Astrocyte (in vitro differentiated cells and primary cell): Measurements from ENCODE around the gene LAMB4. TPM values are rescaled to one million over a fixed set of nuclear protein-coding genes. Genes with fewer than 3 reads are reported as not detected.

Source experiments
- DNase-seq: peaks from one replicate; pipeline ENCODE4 v3.0.0-alpha.2; 2010; ENCODE audit warnings: low read depth
- FAIRE-seq: peaks from 2 replicates; lab custom pipeline; 2011; peaks lifted over from hg19 to GRCh38; lab: Jason Lieb, UNC
- H2AFZ ChIP-seq: 2 replicates; pipeline ENCODE4 v1.6.0; 2012; ENCODE audit warnings: low read depth, low read length, inconsistent platforms
- H3K27ac ChIP-seq: 2 replicates; pipeline ENCODE4 v1.5.1; 2011; ENCODE audit warnings: low read depth, low read length, inconsistent platforms
- H3K27me3 ChIP-seq: 2 replicates; pipeline ENCODE4 v1.6.0; 2011; ENCODE audit warnings: low read length, inconsistent platforms; ENCODE audit not compliant: insufficient read depth
- H3K36me3 ChIP-seq: 2 replicates; pipeline ENCODE4 v1.5.1; 2011; ENCODE audit warnings: low read length, inconsistent platforms; ENCODE audit not compliant: insufficient read depth
- H3K4me1 ChIP-seq: 2 replicates; pipeline ENCODE4 v1.5.1; 2011; ENCODE audit warnings: low read length, inconsistent platforms; ENCODE audit not compliant: insufficient read depth
- H3K4me2 ChIP-seq: 2 replicates; pipeline ENCODE4 v1.6.0; 2012; ENCODE audit warnings: low read length, inconsistent platforms
- H3K4me3 ChIP-seq: 2 replicates; pipeline ENCODE4 v1.5.1; 2011; ENCODE audit warnings: low read depth, mild to moderate bottlenecking, low read length, inconsistent platforms; ENCODE audit not compliant: insufficient read depth
- H3K79me2 ChIP-seq: 2 replicates; pipeline ENCODE4 v1.6.0; 2012; ENCODE audit warnings: mild to moderate bottlenecking, low read length, inconsistent platforms; ENCODE audit not compliant: insufficient read depth
- H3K9ac ChIP-seq: 2 replicates; pipeline ENCODE4 v1.6.0; 2012; ENCODE audit warnings: mild to moderate bottlenecking, low read length, inconsistent platforms
- H3K9me3 ChIP-seq: 2 replicates; pipeline ENCODE4 v1.5.1; 2012; ENCODE audit warnings: low read depth, mild to moderate bottlenecking, low read length, inconsistent platforms; ENCODE audit not compliant: insufficient read depth
- H4K20me1 ChIP-seq: 2 replicates; pipeline ENCODE4 v1.6.0; 2012; ENCODE audit warnings: low read length, inconsistent platforms; ENCODE audit not compliant: insufficient read depth
- H3K27ac Mint-ChIP-seq: one replicate; pipeline ENCODE4 v1.8.0; 2021; ENCODE audit warnings: mild to moderate bottlenecking, mixed read lengths; ENCODE audit not compliant: unreplicated experiment
- H3K27me3 Mint-ChIP-seq: one replicate; pipeline ENCODE4 v1.8.0; 2021; ENCODE audit warnings: low read depth, mixed read lengths; ENCODE audit not compliant: unreplicated experiment
- H3K36me3 Mint-ChIP-seq: one replicate; pipeline ENCODE4 v1.8.0; 2021; ENCODE audit warnings: low read depth, mixed read lengths; ENCODE audit not compliant: unreplicated experiment
- H3K4me1 Mint-ChIP-seq: one replicate; pipeline ENCODE4 v1.8.0; 2021; ENCODE audit warnings: low read depth, mixed read lengths; ENCODE audit not compliant: unreplicated experiment
- H3K4me3 Mint-ChIP-seq: one replicate; pipeline ENCODE4 v1.8.0; 2021; ENCODE audit warnings: mild to moderate bottlenecking, moderate library complexity, mixed read lengths; ENCODE audit not compliant: unreplicated experiment
- H3K9me3 Mint-ChIP-seq: one replicate; pipeline ENCODE4 v1.8.0; 2021; ENCODE audit warnings: mild to moderate bottlenecking, mixed read lengths; ENCODE audit not compliant: unreplicated experiment
- CTCF ChIP-seq: IDR thresholded peaks from 2 replicates; pipeline ENCODE4 v1.5.1; 2011; ENCODE audit warnings: low read depth, mild to moderate bottlenecking, inconsistent platforms, low read length, moderate library complexity; ENCODE audit not compliant: insufficient read depth
- EZH2 ChIP-seq: IDR thresholded peaks from 2 replicates; pipeline ENCODE4 v1.6.1; 2012; ENCODE audit warnings: mild to moderate bottlenecking, low read length, inconsistent platforms; ENCODE audit not compliant: insufficient read depth
- total RNA-seq: library from RNA; stranded (reverse); gene quantifications from 2 replicates; pipeline ENCODE4 v1.2.1, GENCODE V29; 2021

LAMB4 gene
- total RNA-seq, 1 donor from 2014 or later, result 0.16 TPM

GRCh38 chr7:108046952-108047506 is 83.1 kb downstream of the LAMB4 start:
- Mint-ChIP-seq H3K36me3 (no peaks in the 10 kb centered on the region), H3K4me3 (no peak overlapping the region), H3K27ac (no peak overlapping the region), H3K9me3 (no peaks in the 10 kb centered on the region), H3K27me3 (no peaks in the 10 kb centered on the region), H3K4me1 (peaks cover 12% of the 10 kb centered on the region)
- Histone ChIP-seq H3K36me3 (no peaks in the 10 kb centered on the region), H3K27me3 (no peaks in the 10 kb centered on the region), H2AFZ (no peak overlapping the region), H3K9me3 (no peaks in the 10 kb centered on the region), H3K4me3 (no peak overlapping the region), H3K4me1 (no peaks in the 10 kb centered on the region), H3K9ac (no peak overlapping the region), H3K4me2 (no peak overlapping the region), H3K27ac (no peak overlapping the region), H3K79me2 (no peaks in the 10 kb centered on the region), H4K20me1 (no peaks in the 10 kb centered on the region)
- FAIRE-seq, result no peak
- TF ChIP-seq CTCF (no peak), EZH2 (no peak)
- no peak for DNase-seq

GRCh38 chr7:108045669-108046068 is 84.5 kb downstream of the LAMB4 start:
- H3K4me1 ChIP-seq, result no peaks in the 10 kb centered on the region
- no peak overlapping the region for H3K9ac ChIP-seq
- no peak overlapping the region for H3K4me3 ChIP-seq
- H4K20me1 ChIP-seq, result no peaks in the 10 kb centered on the region
- DNase-seq (peak; percentile 56), FAIRE-seq (no peak)
- H3K4me3 Mint-ChIP-seq, result no peak overlapping the region
- H3K9me3 ChIP-seq, result no peaks in the 10 kb centered on the region
- TF ChIP-seq CTCF, result no peak
- no peak for TF ChIP-seq EZH2
- peak overlapping the region; percentile 13 for H3K4me2 ChIP-seq
- H3K27ac ChIP-seq, result no peak overlapping the region
- no peaks in the 10 kb centered on the region for H3K36me3 ChIP-seq
- no peak overlapping the region for H2AFZ ChIP-seq
- H3K27me3 Mint-ChIP-seq, result no peaks in the 10 kb centered on the region
- H3K4me1 Mint-ChIP-seq, result no peaks in the 10 kb centered on the region
- H3K27ac Mint-ChIP-seq, result no peak overlapping the region
- no peaks in the 10 kb centered on the region for H3K79me2 ChIP-seq
- no peaks in the 10 kb centered on the region for H3K9me3 Mint-ChIP-seq
- no peaks in the 10 kb centered on the region for H3K27me3 ChIP-seq
- no peaks in the 10 kb centered on the region for H3K36me3 Mint-ChIP-seq

GRCh38 chr7:108045154-108045553 is 85.0 kb downstream of the LAMB4 start:
- no peaks in the 10 kb centered on the region for H3K4me1 Mint-ChIP-seq
- FAIRE-seq (no peak), DNase-seq (peak; percentile 89)
- no peak overlapping the region for H3K9ac ChIP-seq
- H3K4me3 Mint-ChIP-seq, result no peak overlapping the region
- TF ChIP-seq CTCF (no peak), EZH2 (no peak)
- no peaks in the 10 kb centered on the region for H3K9me3 Mint-ChIP-seq
- H4K20me1 ChIP-seq, result no peaks in the 10 kb centered on the region
- no peaks in the 10 kb centered on the region for H3K79me2 ChIP-seq
- H3K4me2 ChIP-seq, result peak overlapping the region; percentile 13
- no peak overlapping the region for H3K4me3 ChIP-seq
- no peaks in the 10 kb centered on the region for H3K9me3 ChIP-seq
- H3K27me3 ChIP-seq, result no peaks in the 10 kb centered on the region
- H3K36me3 Mint-ChIP-seq, result no peaks in the 10 kb centered on the region
- H3K27ac Mint-ChIP-seq, result no peak overlapping the region
- H3K27ac ChIP-seq, result no peak overlapping the region
- H3K27me3 Mint-ChIP-seq, result no peaks in the 10 kb centered on the region
- H3K4me1 ChIP-seq, result no peaks in the 10 kb centered on the region
- no peak overlapping the region for H2AFZ ChIP-seq
- H3K36me3 ChIP-seq, result no peaks in the 10 kb centered on the region
